ENCODE results near the gene FFAR1. TPM values are rescaled to one million over a fixed set of nuclear protein-coding genes. Genes with fewer than 3 reads are reported as not detected.
"Not testable (repeated sequence)": the region's sequence is repeated elsewhere in the genome, so short reads cannot be mapped to it uniquely, and the experiment has no call there.

The FFAR1 gene
- total and polyA plus RNA-seq, 2 experiments from 2014 or later: not detected

GRCh38 chr19:35375505-35376307 lies 28.0 kb downstream of the FFAR1 start:
- no peak overlapping the region for H2AFZ ChIP-seq
- in situ Hi-C loops (cut with MboI): no loop called here
- H3K4me1 ChIP-seq (ENCODE audit: insufficient read depth): no peaks in the 10 kb centered on the region
- no peaks in the 10 kb centered on the region for H3K9me2 ChIP-seq (ENCODE audit: insufficient read depth)
- no peak for DNase-seq
- TF ChIP-seq EZH2phosphoT487 (IDR thresholded peaks at IDR 0.05; ENCODE audit: insufficient read depth, low read depth) (no peak), EZH2 (IDR thresholded peaks at IDR 0.05; ENCODE audit: insufficient read depth, poor library complexity, severe bottlenecking) (no peak)
- H3K36me3 ChIP-seq (ENCODE audit: low read depth): no peaks in the 10 kb centered on the region
- H3K9ac ChIP-seq: no peak overlapping the region
- no peak overlapping the region for H3K4me2 ChIP-seq (ENCODE audit: unreplicated experiment)
- H3K79me2 ChIP-seq (ENCODE audit: insufficient read depth): no peaks in the 10 kb centered on the region
- WGBS, 2 experiments (ENCODE audit: low coverage in 1 of 2, low lambda C conversion rate in 2 of 2, missing lambda C conversion rate in 2 of 2): 53 to 58% methylated on average over 12 of the region's 12 CpGs
- no peaks in the 10 kb centered on the region for H3F3A ChIP-seq (ENCODE audit: insufficient read depth)
- H4K20me1 ChIP-seq (ENCODE audit: insufficient read depth): no peaks in the 10 kb centered on the region
- H3K9me3 ChIP-seq (ENCODE audit: low read depth): no peaks in the 10 kb centered on the region
- no peak overlapping the region for H3K27ac ChIP-seq
- peaks cover 5% of the 10 kb centered on the region; the same call in 1 of the 2 replicates for H3K27me3 ChIP-seq (replicated peaks; ENCODE audit: insufficient read depth)
- no peak overlapping the region for H3K4me3 ChIP-seq

- Histone ChIP-seq H2AFZ (no peak overlapping the region), H3K4me1 (ENCODE audit: insufficient read depth) (no peaks in the 10 kb centered on the region), H3K4me2 (ENCODE audit: unreplicated experiment) (no peak overlapping the region), H3F3A (ENCODE audit: insufficient read depth) (no peaks in the 10 kb centered on the region), H3K9me2 (ENCODE audit: insufficient read depth) (no peaks in the 10 kb centered on the region), H3K27ac (no peak overlapping the region), H3K4me3 (no peak overlapping the region), H4K20me1 (ENCODE audit: insufficient read depth) (no peaks in the 10 kb centered on the region), H3K27me3 (replicated peaks; ENCODE audit: insufficient read depth) (peaks cover 11% of the 10 kb centered on the region; the same call in 1 of the 2 replicates), H3K79me2 (ENCODE audit: insufficient read depth) (no peaks in the 10 kb centered on the region), H3K9me3 (ENCODE audit: low read depth) (no peaks in the 10 kb centered on the region), H3K36me3 (ENCODE audit: low read depth) (no peaks in the 10 kb centered on the region), H3K9ac (no peak overlapping the region)
- in situ Hi-C loops (cut with MboI): no loop called here
- 3 to 6% methylated on average over 1 of the region's 1 CpG for WGBS, 2 experiments (ENCODE audit: low coverage in 1 of 2, low lambda C conversion rate in 2 of 2, missing lambda C conversion rate in 2 of 2)
- DNase-seq: no peak
- TF ChIP-seq EZH2phosphoT487 (IDR thresholded peaks at IDR 0.05; ENCODE audit: insufficient read depth, low read depth) (no peak), EZH2 (IDR thresholded peaks at IDR 0.05; ENCODE audit: insufficient read depth, poor library complexity, severe bottlenecking) (no peak)
These were observed 30.0 kb downstream of the FFAR1 start for GRCh38 chr19:35377656-35378055.

DNA sequence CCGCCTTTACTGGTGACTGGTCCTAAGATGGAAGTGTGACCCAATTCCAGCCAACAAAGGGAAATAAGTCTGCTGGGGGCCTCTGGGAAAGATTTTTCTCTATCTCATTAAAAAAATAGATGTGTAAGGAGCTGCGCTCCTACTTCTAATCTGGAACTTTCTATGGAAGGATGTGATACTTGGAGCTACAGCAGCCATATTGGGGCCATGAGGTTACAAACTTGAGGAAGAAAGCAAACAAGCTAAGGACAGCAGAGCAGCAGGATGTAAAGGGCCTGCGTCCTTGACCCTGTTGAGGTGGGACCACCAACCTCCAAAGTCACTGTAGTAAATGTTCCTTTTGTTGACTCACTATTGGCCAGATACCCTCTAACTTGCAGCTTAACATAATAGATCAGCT lies 30.7 kb downstream of the FFAR1 start:
- no peaks in the 10 kb centered on the region for H3K36me3 ChIP-seq (ENCODE audit: low read depth)
- no peak for DNase-seq
- TF ChIP-seq EZH2phosphoT487 (IDR thresholded peaks at IDR 0.05; ENCODE audit: insufficient read depth, low read depth): no peak
- no peak for TF ChIP-seq EZH2 (IDR thresholded peaks at IDR 0.05; ENCODE audit: insufficient read depth, poor library complexity, severe bottlenecking)
- no peaks in the 10 kb centered on the region for H3K4me1 ChIP-seq (ENCODE audit: insufficient read depth)
- H3K9ac ChIP-seq: no peak overlapping the region
- H3K9me3 ChIP-seq (ENCODE audit: low read depth): no peaks in the 10 kb centered on the region
- no peak overlapping the region for H3K4me2 ChIP-seq (ENCODE audit: unreplicated experiment)
- peaks cover 11% of the 10 kb centered on the region; the same call in 1 of the 2 replicates for H3K27me3 ChIP-seq (replicated peaks; ENCODE audit: insufficient read depth)
- H4K20me1 ChIP-seq (ENCODE audit: insufficient read depth): no peaks in the 10 kb centered on the region
- H3F3A ChIP-seq (ENCODE audit: insufficient read depth): no peaks in the 10 kb centered on the region
- no peaks in the 10 kb centered on the region for H3K9me2 ChIP-seq (ENCODE audit: insufficient read depth)
- in situ Hi-C loops (cut with MboI): no loop called here
- H3K27ac ChIP-seq: no peak overlapping the region
- H3K4me3 ChIP-seq: no peak overlapping the region
- no peak overlapping the region for H2AFZ ChIP-seq
- WGBS, 2 experiments (ENCODE audit: low coverage in 1 of 2, low lambda C conversion rate in 2 of 2, missing lambda C conversion rate in 2 of 2): 53 to 57% methylated on average over 3 of the region's 3 CpGs
- H3K79me2 ChIP-seq (ENCODE audit: insufficient read depth): no peaks in the 10 kb centered on the region

DNA sequence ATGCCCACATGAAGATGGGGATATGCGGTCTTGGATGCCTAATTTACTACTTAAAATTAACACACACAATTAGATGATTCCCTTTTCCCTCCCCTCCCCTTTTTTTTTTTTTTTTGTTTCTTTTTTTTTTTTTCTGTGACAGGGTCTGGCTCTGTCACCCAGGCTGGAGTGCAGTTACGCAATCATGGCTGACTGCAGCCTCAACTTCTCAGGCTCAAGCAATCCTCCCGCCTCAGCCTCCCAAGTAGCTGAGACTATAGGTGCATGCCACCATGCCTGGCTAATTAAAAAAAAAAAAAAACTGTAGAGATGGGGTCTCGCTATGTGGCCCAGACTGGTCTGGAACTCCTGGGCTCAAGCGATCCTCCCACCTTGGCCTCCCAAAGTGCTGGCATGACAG lies 31.8 kb downstream of the FFAR1 start:
- H3K9ac ChIP-seq; H3K4me1 ChIP-seq (ENCODE audit: insufficient read depth); H4K20me1 ChIP-seq (ENCODE audit: insufficient read depth); H3K36me3 ChIP-seq (ENCODE audit: low read depth); H3K27me3 ChIP-seq (replicated peaks; ENCODE audit: insufficient read depth); H3K4me3 ChIP-seq; H2AFZ ChIP-seq; in situ Hi-C loops (cut with MboI); H3K27ac ChIP-seq; H3K4me2 ChIP-seq (ENCODE audit: unreplicated experiment); H3K9me3 ChIP-seq (ENCODE audit: low read depth); H3F3A ChIP-seq (ENCODE audit: insufficient read depth); H3K79me2 ChIP-seq (ENCODE audit: insufficient read depth); DNase-seq; H3K9me2 ChIP-seq (ENCODE audit: insufficient read depth): not testable (repeated sequence)
- WGBS, 2 experiments (ENCODE audit: low coverage in 1 of 2, low lambda C conversion rate in 2 of 2, missing lambda C conversion rate in 2 of 2): 58 to 72% methylated on average over 4 to 5 of the region's 5 CpGs

Data from GM23248 (cell line).